ENCODE measurements around the gene BAIAP3.

The BAIAP3 gene

DNA sequence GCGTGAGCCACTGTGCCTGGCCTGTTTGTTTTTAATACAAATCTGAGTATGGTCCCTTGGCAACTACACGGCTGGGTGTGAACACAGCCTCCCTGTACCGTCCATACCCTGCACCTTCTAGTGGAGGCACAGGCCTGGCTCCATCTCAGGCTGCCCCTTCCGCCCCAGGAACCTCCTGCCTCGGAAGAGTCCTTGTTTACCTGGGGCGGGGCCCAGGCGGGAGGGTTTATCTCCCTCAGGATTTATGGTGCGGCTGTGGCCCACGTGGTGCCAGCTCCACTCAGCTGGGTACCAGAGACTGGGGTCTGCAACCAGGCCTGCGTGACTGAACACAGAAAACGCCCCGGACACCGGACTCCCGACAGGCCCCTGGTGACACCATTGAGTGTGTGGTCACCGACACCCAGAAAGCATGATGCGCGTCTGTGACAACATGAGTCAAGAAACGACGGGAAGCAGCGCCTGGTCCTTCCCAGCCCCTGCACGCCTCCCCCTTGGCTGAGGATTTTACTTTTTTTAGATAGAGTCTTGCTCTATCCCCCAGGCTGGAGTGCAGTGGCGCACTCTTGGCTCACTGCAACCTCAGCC lies 62.1 kb downstream of the BAIAP3 start:
- WGBS (ENCODE audit: insufficient coverage), result 100% methylated on average over 20 of the region's 22 CpGs
- H3K4me1 ChIP-seq (ENCODE audit: control extremely low read depth in 1 of 4, control insufficient read depth in 4 of 4, insufficient read depth in 4 of 4, low read length in 3 of 4), result no peaks in the 10 kb centered on the region
- ChIA-PET CTCF (no interaction called here), POLR2A (no interaction called here)
- no peak overlapping the region for H3K27ac ChIP-seq (ENCODE audit: insufficient read depth in 1 of 2, low read depth in 1 of 2, low read length in 2 of 2, poor library complexity in 1 of 2, severe bottlenecking in 2 of 2)
- H3K36me3 ChIP-seq (ENCODE audit: control insufficient read depth in 4 of 4, insufficient read depth in 4 of 4, low read length in 3 of 4), result peaks cover 7 to 74% (median 35%) of the 10 kb centered on the region in 4 experiments
- H3K27me3 ChIP-seq (replicated peaks in 2 of 5; ENCODE audit: control insufficient read depth in 4 of 5, insufficient read depth in 5 of 5, low read length in 4 of 5), result no peaks in the 10 kb centered on the region
- H3K9me3 ChIP-seq (ENCODE audit: control extremely low read depth in 1 of 5, control insufficient read depth in 4 of 5, insufficient read depth in 2 of 5, low read depth in 1 of 5, low read length in 4 of 5), result no peaks in the 10 kb centered on the region
- no peak overlapping the region for H3K4me3 ChIP-seq (ENCODE audit: control insufficient read depth in 1 of 7, extremely low read depth in 1 of 7, insufficient read depth in 4 of 7, low read depth in 2 of 7, low read length in 6 of 7)
- DNase-seq, result no peak

DNA sequence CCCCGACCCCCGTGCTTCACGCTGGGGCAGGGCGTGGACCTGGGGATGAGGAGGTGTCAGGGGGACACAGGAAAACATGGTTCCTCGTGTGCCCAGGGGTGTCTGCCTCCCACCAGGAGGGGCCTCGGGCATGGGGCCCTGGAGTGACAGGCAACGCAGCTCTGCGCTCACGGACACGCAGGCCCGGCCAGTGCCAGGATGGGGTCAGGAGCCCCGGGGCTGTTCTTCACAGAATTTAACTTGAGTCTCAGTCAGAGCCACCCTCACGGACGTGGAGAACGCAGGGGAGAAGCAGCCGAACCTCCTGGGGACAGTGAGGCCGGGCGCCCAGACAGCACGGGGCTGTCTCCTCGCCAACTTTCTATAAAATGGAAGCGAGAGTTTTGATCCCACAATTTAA lies 64.3 kb downstream of the BAIAP3 start:
- ChIA-PET CTCF (interaction anchor here (0.8 kb wide), 1 partner anchor 66 kb away, joined by 3 read pairs; no protein-coding TSS in a partner anchor), POLR2A (no interaction called here)
- H3K4me3 ChIP-seq (ENCODE audit: control insufficient read depth in 1 of 7, extremely low read depth in 1 of 7, insufficient read depth in 4 of 7, low read depth in 2 of 7, low read length in 6 of 7), result no peak overlapping the region
- no peaks in the 10 kb centered on the region for H3K27me3 ChIP-seq (replicated peaks in 2 of 5; ENCODE audit: control insufficient read depth in 4 of 5, insufficient read depth in 5 of 5, low read length in 4 of 5)
- 98% methylated on average over 17 of the region's 21 CpGs for WGBS (ENCODE audit: insufficient coverage)
- H3K9me3 ChIP-seq (ENCODE audit: control extremely low read depth in 1 of 5, control insufficient read depth in 4 of 5, insufficient read depth in 2 of 5, low read depth in 1 of 5, low read length in 4 of 5), result no peaks in the 10 kb centered on the region
- peaks cover 11 to 82% (median 48%) of the 10 kb centered on the region in 4 experiments for H3K36me3 ChIP-seq (ENCODE audit: control insufficient read depth in 4 of 4, insufficient read depth in 4 of 4, low read length in 3 of 4)
- no peak overlapping the region for H3K27ac ChIP-seq (ENCODE audit: insufficient read depth in 1 of 2, low read depth in 1 of 2, low read length in 2 of 2, poor library complexity in 1 of 2, severe bottlenecking in 2 of 2)
- no peaks in the 10 kb centered on the region for H3K4me1 ChIP-seq (ENCODE audit: control extremely low read depth in 1 of 4, control insufficient read depth in 4 of 4, insufficient read depth in 4 of 4, low read length in 3 of 4)
- no peak for DNase-seq

DNA sequence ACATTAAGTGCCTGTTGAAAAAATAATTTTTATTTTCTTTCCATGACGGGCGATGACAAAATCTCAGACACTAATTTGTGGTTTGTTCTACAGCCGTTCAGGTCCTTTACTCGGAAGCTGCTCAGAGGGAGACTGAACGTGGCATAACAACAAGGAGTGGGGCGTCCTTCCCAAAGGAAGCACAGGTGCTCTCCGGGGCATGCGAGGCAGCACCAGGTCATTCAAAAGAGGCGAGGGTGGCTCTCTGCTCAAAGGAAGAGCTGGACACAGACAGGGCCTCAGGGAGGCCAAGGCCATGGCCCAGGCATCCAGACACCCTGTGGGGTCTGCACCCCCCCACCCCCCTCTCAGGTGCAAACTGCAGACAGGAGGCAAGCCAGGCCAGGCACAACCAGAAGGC lies 64.9 kb downstream of the BAIAP3 start:
- peaks cover 9 to 82% (median 48%) of the 10 kb centered on the region in 4 experiments for H3K36me3 ChIP-seq (ENCODE audit: control insufficient read depth in 4 of 4, insufficient read depth in 4 of 4, low read length in 3 of 4)
- 90% methylated on average over 8 of the region's 9 CpGs for WGBS (ENCODE audit: insufficient coverage)

More for the DNA sequence above, 64.9 kb downstream of the BAIAP3 start:
- no peak for DNase-seq
- no peaks in the 10 kb centered on the region for H3K9me3 ChIP-seq (ENCODE audit: control extremely low read depth in 1 of 5, control insufficient read depth in 4 of 5, insufficient read depth in 2 of 5, low read depth in 1 of 5, low read length in 4 of 5)
- ChIA-PET CTCF (interaction anchor here (0.8 to 0.9 kb wide), 2 partner anchors 44 to 65 kb away, joined by 3 read pairs; no protein-coding TSS in a partner anchor), POLR2A (no interaction called here)
- no peak overlapping the region for H3K27ac ChIP-seq (ENCODE audit: insufficient read depth in 1 of 2, low read depth in 1 of 2, low read length in 2 of 2, poor library complexity in 1 of 2, severe bottlenecking in 2 of 2)
- H3K27me3 ChIP-seq (replicated peaks in 2 of 5; ENCODE audit: control insufficient read depth in 4 of 5, insufficient read depth in 5 of 5, low read length in 4 of 5), result no peaks in the 10 kb centered on the region
- H3K4me1 ChIP-seq (ENCODE audit: control extremely low read depth in 1 of 4, control insufficient read depth in 4 of 4, insufficient read depth in 4 of 4, low read length in 3 of 4), result no peaks in the 10 kb centered on the region
- H3K4me3 ChIP-seq (ENCODE audit: control insufficient read depth in 1 of 7, extremely low read depth in 1 of 7, insufficient read depth in 4 of 7, low read depth in 2 of 7, low read length in 6 of 7), result no peak overlapping the region

Measured in common myeloid progenitor, CD34-positive (primary cell).